COLO829 (cell line): ENCODE results near the gene DAGLB.
A peak's percentile ranks its signal among the peaks of the same experiment; 100 is the strongest.
"Not testable (repeated sequence)": the region's sequence is repeated elsewhere in the genome, so short reads cannot be mapped to it uniquely, and the experiment has no call there.

Experiments
- DNase-seq: peaks from one replicate; pipeline ENCODE4 v3.0.0; 2012; ENCODE audit warnings: low spot score

DAGLB gene

DNA sequence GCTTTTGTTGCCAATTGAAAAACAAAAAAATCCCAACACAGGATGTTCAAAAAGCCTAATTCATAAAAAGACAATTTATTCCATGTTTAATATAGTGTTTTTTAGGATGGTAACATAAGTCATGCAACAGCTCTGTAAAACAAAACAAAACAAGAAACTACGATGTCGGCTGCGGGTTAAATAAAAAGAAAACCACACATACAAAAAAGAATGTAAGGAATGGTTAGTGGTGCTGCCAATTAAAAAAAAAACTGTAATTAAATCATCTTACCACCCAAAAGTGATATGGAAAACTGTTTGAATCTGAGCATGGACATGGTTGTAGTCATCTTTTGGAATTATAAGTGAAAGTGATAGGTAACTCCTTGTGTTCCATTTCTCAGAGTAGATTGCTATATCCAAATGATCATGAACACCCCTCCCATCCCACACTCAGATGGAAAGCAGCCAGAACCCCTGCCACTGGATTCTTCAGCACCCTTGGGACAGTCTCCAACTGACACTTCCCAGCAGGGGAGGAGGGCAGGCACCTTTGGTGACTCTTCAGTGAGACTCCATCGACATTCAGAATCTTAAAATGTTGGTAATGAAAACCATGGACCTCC, 14.3 kb upstream of the DAGLB start:
- no peak for DNase-seq

DNA sequence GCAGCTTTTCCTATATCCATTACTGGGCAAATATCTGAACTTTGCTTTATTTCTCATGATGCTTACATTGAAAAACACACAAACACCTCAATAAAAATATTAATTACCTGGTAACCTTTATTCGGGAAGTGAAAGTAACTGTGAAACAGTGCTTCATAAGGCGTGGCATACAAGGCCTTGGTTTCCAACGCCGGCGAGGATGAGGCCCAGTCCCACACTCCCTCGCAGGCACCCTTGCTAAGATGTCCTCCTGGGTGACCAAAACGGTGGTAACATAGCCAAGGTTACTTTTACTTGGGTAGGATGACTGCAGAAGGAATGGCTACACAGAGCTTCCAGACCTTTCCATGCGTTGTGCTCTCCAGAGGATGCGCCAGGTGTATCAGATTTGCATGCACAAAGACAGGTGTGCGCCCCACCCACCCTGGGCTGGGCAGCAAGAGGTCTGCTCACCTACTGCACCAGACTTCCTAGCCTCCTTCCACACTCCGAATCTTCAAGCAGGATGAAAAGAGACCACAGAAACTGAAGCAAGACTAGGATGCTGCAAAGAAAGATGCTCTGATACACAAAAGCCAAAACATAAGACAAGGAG, 13.3 kb upstream of the DAGLB start:
- no peak for DNase-seq

DNA sequence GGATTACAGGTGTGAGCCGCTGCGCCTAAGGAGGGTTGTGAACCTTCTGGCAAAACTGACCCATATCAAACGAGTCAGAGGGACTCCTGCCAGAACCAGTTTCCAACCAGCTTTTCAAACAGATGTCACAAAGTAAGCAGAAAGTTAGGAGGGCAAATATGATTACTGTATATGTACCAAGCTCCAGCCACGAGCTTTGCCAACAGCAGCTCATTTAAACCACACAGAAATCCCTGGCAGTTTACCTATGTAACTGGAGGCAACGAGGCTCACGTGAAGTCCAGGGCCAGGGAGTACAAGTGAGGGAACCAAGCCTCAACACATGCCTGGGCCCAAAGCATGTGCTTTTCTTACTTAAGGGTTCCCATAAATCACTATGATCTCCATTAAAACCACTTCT, 12.5 kb upstream of the DAGLB start:
- no peak for DNase-seq

DNA sequence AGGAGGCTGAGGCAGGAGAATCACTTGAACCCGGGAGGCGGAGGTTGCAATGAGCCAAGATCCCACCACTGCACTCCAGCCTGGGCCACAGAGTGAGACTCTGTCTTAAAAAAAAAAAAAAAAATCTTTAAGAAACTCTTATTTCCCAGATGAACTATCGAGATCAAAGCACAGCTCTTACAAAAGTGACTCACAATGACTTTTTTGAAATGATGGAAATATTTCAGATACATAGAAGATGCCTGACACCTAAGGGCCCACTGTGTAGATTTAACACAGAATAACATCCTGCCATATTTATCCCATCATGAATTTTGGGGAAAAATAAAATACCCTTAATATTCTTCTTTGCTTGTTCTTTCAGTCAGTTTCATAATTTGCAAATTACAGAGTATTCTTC, 10.9 kb upstream of the DAGLB start:
- DNase-seq: not testable (repeated sequence)

DNA sequence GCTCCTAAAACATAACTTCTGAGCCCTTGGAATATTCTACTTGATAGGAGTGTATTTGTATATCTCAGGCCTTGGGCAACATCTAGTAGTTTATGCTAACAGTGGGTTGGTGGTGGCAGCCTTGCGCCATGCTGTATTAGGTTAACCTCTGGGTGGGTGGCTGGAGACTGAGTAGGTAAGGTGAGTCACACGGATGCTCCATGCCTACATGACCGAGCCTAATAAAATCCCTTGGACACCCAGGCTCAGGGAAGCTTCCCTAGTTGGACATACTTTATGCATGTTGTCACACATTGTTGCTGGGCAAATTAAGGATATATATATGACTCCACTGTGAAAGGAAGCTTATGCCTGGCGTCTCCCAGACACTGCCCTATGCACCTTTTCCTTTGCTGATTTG, 6.0 kb upstream of the DAGLB start:
- DNase-seq: no peak

DNA sequence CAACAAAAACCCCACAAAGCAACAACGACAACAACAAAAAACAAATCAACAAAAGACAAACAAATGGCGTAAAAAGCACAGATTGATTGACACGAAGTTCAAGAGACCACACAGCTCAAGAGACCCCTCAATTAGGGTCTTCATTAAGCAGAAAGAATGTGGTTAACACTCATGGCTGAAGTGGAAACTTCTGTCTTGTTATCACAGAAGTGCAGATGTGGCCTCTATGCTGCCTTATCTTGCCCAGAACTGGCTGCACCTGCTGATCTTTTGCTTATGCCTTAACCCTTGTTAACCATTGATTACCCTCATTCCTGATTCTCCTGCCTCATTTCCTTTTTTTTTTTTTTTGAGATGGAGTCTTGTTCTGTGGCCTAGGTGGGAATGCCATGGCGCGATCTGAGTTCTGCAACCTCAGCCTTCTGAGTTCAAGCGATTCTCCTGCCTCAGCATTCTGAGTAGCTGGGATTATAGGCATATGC, 3.5 kb upstream of the DAGLB start:
- no peak for DNase-seq

DNA sequence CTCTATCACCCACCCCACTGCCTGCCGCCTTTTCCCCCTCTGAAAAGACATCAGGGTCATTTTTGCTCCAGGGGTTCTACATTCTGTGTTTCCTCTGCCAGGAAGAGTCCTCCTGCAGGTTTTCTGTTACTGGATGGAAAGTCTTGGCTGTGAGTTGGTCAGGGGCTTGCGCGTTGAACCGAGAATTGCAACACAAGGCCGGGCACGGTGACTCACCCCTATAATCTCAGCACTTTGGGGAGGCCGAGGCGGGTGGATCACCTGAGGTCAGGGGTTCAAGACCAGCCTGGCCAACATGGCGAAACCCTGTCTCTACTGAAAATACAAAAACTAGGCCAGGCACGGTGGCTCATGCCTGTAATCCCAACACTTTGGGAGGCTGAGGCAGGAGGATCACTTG, 2.8 kb upstream of the DAGLB start:
- not testable (repeated sequence) for DNase-seq

DNA sequence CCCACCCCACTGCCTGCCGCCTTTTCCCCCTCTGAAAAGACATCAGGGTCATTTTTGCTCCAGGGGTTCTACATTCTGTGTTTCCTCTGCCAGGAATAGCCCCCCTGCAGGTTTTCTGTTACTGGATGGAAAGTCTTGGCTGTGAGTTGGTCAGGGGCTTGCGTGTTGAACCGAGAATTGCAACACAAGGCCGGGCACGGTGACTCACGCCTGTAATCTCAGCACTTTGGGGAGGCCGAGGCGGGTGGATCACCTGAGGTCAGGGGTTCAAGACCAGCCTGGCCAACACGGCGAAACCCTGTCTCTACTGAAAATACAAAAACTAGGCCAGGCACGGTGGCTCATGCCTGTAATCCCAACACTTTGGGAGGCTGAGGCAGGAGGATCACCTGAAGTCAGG, 2.1 kb upstream of the DAGLB start:
- not testable (repeated sequence) for DNase-seq

DNA sequence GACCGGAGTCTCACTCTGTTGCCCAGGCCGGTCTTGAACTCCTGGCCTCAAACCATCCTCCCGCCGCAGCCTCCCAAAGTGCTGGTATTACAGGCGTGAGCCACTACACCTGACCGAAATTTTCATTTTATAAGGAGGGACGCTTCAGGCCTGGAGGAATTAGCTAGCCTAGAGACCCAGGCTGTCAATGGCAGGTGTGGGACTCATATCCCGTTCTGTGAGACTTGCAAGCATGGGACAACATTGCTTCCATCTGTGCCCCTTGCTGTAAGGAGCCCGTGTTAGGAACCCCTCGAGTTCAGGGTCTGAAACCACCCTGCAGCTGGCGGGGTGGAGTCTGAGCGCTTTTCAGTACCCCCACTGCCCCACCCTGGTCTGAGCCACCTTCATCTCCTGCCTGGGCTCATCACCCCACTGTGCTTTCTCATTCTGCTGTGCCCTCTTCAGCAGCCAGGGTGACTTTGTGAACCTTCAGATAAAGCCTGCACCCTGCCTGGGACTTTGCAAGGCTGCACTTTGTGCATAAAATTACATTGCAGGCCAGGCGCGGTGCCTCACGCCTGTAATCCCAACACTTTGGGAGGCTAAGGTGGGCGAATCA, 1.3 kb upstream of the DAGLB start:
- no peak for DNase-seq

DNA sequence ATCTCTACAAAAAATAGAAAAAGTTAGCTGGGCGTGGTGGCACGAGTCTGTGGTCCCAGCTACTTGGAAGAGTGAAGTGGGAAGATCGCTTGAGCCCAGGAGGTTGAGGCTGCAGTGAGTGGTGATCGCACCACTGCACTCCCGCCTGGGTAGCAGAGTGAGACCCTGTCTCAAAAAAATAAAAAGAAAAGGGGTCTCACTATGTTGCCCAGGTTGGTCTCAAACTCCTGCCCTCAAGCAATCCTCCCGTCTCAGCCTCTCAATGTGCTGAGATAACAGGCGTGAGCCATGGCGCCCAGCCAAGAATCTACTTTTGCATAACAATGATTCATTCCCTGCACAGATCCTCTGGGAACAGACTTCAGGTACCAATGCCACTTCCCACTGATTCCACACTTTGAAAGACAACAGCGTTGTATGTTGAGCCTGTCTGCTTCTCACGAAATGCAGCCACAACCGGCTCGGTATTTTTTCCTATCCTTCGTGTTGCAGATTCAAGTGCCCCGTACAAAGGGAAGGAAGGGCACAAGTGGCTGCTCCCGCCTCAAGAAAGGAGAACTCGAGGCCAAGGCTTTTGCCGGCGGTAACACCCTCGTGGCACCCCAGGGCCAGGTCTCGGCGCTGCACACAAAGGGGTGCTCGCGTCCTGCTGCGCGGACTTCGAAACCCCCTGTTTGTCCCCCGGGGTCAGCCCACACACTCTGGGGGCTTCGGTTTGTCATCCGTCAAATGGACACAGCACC, 745 bp downstream of the DAGLB start:
- peak; percentile 58 for DNase-seq

DNA sequence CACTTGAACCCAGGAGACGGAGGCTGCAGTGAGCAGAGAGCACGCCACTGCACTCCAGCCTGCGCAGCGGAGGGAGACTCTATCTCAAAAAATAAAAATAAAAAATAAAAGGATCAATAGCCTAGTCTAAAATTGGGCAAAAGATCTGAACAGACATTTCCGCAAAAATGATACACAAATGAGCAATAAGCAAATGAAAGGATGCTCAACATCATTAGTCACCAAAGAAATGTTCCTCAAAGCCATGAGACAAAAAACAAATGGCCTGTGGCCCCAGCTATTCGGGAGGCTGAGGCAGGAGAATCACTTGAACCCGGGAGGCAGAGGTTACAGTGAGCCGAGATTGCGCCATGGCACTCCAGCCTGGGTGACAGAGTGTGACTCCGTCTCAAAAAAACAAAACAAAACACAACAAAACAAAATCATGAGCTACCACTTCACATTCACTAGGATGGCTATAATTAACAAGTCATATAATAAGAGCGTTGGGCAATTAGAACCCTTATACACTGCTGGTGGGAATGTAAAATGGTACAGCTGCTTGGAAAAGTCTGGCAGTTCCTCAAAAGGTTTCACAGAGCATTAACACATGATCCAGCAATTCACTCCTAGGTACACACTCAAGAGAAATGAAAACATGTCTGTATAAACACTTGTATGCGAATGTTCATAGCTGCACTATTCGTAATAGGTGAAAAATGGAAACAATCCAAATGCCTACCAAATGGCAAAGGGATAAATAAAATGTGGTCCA, 3.1 kb downstream of the DAGLB start:
- DNase-seq: no peak

DNA sequence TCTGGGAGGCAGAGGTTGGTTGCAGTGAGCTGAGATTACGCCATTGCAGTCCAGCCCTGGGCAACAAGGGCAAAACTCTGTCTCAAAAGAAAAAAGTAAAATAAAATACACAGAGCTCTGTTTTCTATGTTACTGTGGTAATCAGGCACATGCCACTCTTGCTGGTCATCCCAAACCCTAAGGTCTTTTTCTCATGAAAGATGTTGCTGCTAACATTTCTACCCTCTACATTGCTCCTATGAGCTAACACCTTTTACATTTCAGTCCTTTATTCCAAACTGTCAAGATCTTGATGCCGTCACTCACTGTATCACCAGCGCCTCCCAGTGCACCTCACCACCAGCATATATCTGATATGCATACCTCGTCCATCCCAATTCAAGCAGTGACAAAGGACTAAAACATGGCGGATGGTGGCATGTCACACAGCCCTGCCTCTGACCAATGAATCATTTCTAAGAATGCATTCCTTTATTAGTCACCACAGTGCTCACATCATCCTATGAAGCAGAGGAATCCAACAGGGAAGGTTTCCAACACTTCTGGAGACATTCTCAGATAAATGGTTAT, 4.3 kb downstream of the DAGLB start:
- DNase-seq: peak; percentile 53

DNA sequence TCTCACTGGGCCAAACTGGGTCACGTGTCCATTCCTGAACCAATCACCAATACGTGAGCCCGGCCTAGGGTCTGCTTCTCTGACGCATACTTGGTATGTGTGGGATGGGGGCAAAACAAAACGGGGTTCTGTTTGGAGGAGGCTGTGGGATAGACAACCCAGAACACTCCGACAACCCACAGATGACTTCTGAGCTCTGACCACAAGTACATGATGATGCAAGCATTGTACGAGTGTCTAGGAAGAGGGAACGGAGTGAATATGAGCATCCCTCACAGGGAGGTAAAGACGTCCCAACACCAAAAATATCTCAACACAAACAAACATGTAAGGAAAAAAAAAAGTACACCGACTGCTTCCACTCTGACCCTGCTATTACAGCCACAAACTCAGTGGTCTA, 5.6 kb downstream of the DAGLB start:
- DNase-seq: no peak

DNA sequence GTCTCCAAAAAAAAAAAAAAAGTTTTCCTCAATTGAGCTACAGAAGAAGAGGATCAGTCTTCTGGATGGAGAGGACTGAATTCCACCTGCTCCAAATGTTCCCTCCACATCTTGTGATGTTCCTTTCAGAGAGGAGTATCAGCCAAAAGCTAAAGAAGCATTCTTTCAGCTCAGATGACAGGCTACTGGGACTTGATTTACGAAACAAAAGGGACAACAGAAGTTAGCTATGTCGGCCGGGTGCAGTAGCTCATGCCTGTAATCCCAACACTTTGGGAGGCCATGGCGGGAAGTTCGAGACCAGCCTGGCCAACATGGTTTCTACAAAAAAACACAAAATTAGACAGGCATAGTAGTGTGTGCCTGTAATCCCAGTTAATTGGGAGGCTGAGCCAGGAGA, 7.4 kb downstream of the DAGLB start:
- no peak for DNase-seq

DNA sequence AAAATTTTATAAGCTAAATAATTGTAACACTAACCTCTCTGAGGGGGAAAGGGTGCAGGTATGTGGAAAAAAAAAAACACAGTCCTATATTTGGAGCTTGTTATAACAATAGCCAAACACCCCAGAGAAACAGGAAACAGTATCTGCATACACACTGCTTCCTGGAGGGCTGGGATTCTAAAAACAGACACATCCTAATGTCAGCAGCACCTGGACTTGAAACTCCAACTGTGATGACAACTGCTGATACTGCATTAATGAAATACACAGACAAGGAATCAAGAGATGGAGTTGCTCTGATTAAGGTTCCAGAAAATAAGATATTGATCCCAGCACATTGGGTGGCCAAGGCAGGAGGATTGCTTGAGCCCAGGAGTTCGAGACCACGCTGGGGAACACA, 9.3 kb downstream of the DAGLB start:
- no peak for DNase-seq

DNA sequence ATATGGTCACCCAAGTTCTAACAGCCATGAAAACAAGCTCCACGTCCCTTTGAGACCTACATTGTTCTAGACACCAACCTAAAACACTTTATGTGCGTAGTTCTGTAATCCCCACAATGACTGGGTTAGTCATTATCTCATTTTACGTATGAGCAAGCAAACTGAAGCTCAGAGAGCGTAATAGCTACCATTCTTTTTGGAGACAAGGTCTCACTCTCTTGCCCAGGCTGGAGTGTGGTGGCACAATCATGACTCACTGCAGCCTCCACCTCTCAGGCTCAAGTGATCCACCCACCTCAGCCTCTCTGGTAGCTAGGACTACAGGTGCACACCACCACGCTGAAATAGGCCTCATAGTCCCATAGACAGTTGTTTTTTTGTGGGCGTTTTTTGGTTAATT, 10.5 kb downstream of the DAGLB start:
- no peak for DNase-seq

DNA sequence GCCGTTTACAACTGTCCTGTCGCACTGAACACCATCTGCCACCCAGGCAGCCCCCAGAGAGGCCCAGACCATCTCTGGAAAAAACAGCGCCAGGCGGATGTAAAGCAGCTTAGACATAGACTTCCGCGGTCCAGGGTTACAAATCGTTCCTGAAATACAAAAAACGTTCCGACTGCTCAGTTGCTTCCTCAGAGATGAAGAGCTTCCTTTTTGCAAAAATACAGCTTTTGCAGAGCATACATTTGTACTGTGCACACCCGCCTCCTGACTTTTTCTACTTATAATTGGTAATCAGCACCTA, 11.4 kb downstream of the DAGLB start:
- no peak for DNase-seq

DNA sequence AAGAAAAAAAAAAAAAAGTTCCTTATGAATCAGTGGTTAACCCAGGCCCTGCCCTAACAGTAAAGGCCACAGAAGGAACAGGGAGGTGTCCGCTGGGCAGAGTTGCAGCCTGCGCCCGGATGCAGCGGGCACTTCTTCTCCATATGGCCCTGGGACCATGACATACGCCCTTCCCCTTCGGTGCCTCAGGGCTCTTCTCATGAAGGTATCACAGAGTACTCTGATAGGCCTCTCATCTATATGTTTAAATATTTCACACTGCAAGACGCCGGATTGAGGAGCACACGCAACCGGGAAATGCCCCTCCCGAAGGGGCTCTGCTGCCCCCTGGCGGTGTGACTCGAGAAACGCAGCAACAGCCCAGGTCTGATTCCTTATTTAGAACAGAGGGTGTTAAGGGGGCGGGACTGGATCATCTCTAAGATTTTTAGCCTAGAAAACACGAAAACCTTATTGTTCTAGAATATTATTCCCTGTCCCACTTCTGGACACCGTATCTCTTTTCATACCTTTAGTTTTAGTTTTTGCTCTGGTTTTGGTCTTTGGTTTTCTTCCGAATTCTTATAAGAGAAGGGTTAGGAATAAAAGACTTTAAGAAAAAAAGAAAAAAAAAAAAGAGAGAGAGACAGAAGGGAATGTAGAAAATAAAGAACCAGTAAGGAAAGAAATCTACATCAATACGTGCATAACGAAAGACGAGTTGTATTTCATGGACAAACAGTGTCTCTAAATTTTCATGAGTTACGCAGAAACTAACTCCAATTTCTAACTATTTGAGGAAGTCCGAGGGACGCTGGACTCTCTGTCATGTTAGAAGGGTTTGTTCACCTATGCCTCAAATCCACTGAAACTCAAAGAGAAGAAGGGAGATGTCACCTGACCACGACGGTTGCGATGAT, 12.0 kb downstream of the DAGLB start:
- DNase-seq: peak; percentile 95

DNA sequence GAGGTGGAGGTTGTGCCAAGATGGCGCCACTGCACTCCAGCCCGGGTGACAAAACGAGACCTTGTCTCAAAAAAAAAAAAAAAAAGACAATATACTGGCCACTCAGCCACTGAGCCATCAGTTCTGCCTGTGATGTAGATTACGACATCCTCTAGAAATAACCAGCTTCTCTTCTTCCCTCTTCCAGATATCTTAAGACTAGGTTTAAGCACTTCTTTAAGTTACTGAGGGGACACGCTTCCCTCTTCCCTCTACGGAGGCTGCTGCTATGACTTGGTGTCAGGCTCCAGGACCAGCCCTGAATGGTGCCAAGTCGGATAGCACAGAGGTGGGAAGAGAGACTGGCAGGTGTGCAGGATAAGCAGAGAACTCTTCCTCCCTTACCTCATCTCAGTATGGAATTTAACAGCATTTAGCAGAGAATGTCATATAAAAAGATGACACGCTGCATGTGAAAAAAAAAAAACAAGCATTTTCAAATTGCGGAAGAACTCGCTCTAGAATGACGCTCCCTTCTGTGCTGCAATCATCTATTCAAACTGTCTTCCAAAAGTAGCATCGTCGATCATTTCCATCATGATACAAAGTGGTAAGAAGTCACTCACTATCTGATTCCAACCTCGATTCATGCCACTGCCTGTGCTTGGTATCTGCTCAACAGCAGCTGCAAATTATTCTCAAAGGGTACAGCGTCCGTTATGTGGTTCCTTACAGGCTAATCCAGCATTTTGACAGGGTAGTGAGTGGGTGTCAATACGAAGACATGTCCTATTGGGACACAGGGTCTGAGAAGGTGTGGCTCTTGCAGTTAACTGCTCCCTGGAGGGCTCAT, 13.8 kb downstream of the DAGLB start:
- no peak for DNase-seq

DNA sequence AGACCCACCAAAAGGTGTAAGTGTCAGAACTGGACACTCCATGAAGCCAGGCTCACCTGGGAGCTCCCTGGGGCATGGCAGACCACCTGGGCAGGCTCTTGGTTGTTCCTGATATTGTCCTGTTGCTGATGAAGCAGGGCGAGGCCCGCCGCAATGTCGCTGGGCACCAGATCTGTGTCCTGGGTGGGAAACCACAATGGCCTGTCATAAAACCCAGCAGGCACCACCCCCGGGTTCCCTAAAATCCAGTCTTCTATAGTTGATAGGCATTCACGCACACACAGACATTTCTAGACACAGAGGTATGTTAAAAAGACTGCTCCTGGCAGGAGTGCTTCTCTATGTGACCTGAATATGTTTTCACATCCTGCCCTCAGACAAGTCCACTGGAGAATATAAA, 15.0 kb downstream of the DAGLB start:
- no peak for DNase-seq
